ENCODE data around the gene CBX1.

GRCh38 chr17:48026502-48027321 lies 74.6 kb downstream of the CBX1 start:
- TF ChIP-seq GATA2 (IDR thresholded peaks at IDR 0.05; ENCODE audit: low read depth, low read length) (no peak), GATA3 (IDR thresholded peaks at IDR 0.05; ENCODE audit: low read depth, low read length) (no peak)

Data from SH-SY5Y (cell line).